Myocyte (in vitro differentiated cells): ENCODE results near the gene AHCYL1. TPM values are rescaled to one million over a fixed set of nuclear protein-coding genes. Genes with fewer than 3 reads are reported as not detected.
"Not testable (repeated sequence)": the region's sequence is repeated elsewhere in the genome, so short reads cannot be mapped to it uniquely, and the experiment has no call there.

ENCODE experiments used
- DNase-seq: peaks from one replicate; pipeline ENCODE4 v3.0.0-alpha.2; 2012; ENCODE audit warnings: low read depth
- polyA plus RNA-seq: library from polyadenylated mRNA; unstranded; fragments of >200 nt; gene quantifications from one replicate; pipeline ENCODE4 v1.2.1, GENCODE V29; 2012; ENCODE audit warnings: missing spikeins
- total RNA-seq: library from RNA; depleted of rRNA; stranded (reverse); fragments of >200 nt; gene quantifications from 2 replicates; pipeline ENCODE4 v1.2.3, GENCODE V29; 2014

AHCYL1 gene
- 36.3 and 41.5 TPM in 2 replicates for total RNA-seq
- polyA plus RNA-seq: 90.9 TPM

DNA sequence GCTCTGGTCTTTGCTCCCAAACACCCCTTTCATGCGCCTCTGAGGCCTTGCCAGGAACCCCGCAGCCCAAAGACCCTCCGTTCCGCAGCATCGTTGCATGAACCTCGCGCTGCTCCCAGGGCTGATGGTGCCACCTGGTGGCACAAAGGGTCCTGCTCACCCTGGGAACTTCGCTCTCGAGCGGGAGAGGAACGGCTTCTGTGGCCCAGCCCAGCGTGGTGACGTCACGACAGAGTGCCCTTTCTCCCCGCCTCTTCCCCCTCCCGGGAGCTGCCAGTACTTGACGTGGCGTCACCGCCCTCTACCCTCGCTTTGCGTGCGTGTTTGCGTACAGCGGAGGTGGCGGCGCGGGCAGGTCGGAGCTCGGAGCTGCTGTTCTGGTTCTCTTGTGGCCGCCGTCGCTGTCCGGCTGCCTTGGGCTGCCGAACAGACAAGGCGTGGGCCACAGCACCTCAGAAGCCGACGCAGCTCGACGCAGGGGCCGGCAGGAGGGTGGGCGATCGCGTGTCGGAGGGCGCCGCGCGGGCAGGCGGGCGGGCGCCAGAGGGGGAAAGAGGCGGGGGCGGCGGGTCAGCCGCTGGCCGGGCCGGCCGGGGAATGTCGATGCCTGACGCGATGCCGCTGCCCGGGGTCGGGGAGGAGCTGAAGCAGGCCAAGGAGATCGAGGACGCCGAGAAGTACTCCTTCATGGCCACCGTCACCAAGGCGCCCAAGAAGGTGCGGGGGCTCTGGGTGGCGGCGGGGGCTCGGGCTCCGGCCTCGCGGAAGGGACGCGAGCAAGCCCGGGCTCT lies at the start of gene AHCYL1:
AHCYL1 (plus strand) TSS at position 310 of the 791 bp plus-strand sequence; CDS start at position 598, 288 bp downstream.
- DNase-seq: peak; percentile 99

DNA sequence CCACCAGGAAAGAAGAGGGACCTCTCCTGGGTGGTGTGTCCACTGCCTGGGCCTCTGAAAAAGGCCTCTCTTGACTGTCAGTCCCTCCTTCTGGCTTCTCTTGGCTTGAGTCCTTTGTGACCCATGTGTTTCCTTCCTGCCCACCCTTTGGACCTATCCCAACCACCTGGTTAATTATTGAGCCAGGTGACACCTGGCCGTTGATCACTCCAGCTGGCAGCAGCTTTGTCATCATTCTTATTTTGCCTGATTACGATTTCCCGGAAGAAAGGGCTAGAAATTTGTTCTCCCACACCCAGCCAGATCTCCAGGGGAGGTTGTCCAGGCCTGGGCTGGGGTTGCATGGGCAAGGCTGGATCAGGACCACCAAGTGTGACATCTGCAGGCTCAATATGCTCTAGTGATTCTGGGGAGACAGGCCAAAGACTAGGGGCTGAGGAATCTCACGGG lies 49.1 kb upstream of the AHCYL1 start:
- no peak for DNase-seq

DNA sequence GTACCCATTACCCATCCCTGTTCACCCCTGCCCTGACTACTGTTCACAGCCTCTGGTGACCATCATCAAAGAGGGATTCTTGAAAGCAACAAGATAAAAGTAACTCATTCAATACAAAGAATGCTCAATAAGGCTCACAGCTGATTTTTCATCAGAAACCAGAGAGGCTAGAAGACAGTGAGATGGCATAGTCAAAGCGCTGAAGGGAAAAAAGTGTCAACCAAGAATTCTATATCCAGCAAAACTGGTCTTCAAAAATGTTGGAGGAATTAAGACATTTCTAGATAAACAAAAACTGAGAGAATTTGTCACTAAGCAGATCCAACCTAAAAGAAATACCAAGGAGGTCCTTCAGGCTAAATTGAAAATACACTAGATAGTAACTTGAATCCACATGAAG lies 46.8 kb upstream of the AHCYL1 start:
- no peak for DNase-seq

DNA sequence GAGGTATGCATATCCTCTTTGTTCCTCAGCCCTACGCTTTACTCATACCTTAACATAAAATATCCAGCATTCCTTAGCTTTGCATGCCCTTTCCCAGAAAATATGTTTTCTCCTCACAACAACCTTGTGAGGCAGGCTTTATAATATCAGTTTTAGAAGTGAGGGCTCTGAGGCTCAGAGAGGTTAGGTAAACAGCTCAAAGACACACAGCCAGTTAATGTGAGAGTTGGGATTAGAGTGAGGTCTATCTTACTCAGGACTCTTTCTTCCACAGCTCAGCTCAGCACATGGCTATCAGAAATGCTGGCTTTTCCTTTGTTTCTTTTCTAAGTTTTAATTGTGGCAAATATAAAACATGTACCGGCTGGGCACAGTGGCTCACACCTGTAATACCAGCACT lies 46.0 kb upstream of the AHCYL1 start:
- DNase-seq: no peak

DNA sequence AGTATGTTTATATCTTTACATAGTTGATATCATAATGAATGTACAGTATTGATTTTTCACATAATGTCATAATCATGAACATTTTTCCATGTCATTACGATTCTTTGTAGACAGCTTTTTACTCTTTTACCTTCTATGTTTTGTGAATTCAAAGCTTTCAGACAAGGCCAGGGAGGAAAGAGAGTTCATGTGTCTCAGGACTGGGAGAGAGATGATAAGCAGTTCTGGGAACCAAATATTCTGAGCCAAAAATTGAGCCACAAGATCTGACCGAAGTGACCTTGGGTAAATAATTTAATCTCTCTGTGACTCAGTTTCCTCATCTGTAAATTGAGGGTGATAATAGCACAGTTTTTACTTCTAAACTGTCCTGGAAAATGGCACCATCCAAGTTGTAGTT lies 42.1 kb upstream of the AHCYL1 start:
- DNase-seq: no peak

DNA sequence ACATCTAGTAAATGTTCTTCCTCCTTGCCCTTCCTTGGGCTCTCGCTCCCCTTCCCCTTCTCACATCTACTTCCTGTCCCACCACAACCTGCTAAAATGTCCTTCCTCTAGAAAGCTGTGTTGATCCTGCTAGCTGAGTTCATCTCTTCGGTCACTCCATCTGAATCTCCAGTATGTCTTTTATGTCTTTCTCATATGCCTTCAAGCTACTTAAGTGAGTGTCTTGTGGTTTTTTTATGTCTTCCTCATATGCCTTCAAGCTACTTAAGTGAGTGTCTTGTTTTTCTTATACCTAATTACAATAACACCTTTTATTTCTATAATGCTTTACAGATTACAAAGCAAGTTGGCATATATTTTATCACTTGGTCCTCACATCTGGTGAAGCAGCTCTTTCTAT lies 40.0 kb upstream of the AHCYL1 start:
- DNase-seq: no peak

DNA sequence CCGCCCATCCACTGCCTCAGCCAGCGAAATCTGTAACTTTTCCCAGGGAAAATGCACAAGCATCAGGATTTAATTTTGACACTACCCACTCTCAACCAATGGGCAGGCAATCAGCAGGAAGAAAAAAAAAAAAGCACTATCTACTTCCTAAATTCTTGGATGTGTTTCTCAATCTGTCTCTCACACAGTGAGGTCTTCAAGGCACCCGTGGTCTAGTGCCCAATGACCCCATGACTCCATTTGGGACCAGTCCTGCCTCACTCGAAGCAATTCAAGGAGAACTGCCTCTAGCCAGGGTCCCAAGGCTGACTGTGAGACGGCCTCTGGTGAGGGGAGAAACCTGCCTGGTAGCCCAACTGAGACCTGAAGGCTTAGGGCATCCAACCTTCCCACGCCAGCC lies 38.1 kb upstream of the AHCYL1 start:
- DNase-seq: no peak

DNA sequence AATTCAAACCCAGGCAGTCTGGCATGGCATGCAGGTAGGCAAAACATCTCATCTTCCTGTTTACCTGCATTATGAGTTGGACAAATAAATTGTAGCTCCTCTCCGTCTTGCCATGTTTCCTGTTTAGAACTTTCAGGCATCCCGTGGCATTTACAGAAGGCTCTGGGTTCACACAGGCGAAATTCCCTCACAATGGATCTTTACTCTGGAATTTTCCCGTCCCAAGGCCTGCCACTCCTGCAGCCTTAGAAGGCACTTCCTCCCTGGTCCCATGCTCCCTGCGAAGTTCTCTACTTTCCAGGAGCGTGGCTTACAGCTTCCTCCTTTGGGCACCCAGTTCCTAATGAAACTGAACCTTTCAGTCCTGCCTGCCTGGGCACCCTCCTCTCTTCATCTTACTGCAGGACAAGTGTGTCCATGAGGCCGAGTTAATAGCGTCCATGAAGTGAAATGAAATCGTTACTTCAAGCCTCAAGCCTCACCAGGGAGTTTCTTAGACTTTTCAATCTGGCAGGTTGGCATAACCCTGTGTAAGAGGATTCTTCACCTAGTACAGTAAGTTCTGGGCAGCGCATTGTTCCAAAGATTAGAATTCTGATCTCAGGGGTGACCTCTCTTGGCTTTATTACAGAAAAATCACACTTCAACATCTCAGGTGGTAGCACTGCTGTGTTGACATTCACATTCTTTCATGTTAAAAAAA lies 36.8 kb upstream of the AHCYL1 start:
- no peak for DNase-seq

DNA sequence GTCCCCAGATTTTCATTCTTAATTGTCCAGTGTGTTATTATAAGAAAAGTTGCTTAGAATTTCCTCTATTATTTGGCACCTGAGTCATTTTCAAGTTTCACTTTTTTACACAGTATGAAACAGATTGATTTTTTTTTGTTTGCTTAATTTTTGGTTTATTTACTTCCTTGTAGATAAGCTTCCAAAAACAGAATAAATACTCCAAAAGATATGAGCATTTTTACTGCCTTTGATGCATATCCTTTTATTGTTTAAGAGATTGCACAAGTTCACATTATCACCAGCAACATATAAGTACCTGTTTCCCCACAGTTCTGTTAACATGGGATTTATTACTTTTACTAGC lies 36.3 kb upstream of the AHCYL1 start:
- no peak for DNase-seq

DNA sequence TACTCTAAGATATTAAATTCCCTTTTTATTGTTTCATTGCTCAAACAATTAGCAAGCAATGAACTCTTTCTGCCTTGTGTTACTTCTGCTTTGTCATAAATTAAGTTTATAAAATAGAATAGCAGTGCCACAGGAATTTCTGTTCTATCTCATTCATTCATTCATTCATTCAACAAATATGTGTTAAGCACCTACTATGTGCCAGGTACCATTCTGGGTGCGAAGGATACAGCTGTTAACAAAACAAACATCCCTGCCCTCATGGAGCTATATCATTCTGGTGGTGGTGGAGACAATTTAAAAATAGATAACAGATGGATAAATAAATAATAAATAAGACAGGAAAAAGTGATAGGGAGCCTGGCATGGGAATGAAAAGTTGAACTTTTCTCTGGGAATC lies 34.5 kb upstream of the AHCYL1 start:
- no peak for DNase-seq

DNA sequence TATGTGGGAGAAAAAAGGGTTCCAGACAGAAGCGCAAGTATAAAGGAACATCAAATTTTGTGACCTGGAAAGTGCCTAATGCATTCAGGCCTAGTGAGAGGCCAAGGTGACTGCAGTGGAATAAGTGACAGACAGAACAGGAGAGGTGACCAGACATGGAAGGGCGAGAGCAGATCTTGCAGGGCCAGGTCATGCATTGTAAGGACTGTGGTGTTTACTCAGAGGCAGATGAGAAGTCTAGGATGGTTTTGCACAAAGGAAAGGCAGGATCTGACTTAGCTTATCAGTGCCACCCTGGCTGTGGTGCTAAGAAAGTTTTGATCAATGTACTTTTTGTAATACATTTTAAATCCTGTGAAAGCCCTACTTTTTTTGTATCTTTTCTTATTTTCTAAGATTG lies 34.1 kb upstream of the AHCYL1 start:
- no peak for DNase-seq

DNA sequence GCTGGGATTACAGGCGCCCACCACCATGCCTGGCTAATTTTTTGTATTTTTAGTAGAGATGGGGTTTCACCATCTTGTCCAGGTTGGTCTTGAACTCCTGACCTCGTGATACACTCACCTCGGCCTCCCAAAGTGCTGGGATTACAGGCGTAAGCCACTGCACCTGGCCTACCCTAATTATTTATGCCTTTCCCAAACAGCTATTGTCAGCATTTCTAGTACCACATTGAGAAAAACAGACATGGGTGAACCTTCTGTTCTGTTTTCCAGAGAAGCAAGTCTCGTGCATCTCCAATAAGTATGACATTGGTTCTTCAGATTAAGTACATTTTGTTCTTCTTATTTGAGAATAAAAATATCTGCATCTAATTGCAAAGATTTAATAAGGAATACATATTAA lies 33.1 kb upstream of the AHCYL1 start:
- DNase-seq: not testable (repeated sequence)

DNA sequence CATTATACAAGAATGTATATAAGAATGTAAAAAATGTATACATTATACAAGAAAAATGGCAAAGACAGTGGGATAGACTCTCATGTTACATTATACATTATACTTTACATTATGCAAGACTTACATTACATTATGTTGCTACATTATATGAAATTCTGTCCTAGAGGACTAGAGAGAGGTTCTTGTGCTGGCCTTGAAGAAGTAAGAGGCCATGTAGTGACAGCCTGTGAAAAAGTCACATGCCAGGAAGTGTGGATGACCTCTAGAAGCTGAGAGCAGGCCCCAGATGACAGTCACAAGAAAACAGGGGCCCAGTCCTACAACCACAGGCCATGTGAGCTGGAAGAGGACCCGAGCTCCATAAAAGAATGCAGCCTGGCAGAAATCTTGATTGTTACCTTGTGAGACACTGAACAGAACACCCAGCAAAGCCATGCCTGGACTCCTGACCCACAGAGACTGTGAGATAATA lies 30.5 kb upstream of the AHCYL1 start:
- DNase-seq: no peak

DNA sequence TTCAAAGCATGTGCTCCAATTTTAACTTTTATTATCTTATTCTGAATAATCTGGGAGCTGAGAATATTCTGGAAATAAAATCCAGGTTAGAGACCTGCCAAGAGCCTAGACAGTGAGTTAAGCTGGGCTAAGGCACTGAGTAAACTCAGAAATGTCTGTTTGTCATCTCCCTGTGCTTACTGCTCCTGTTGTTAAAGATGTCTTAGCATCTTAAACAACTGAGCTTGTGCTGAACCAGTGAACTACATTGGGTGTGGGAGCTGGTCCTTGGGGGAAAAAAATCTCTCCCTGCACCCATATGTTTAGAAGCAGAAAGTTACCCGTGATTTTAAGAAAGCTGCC lies 25.0 kb upstream of the AHCYL1 start:
- no peak for DNase-seq

DNA sequence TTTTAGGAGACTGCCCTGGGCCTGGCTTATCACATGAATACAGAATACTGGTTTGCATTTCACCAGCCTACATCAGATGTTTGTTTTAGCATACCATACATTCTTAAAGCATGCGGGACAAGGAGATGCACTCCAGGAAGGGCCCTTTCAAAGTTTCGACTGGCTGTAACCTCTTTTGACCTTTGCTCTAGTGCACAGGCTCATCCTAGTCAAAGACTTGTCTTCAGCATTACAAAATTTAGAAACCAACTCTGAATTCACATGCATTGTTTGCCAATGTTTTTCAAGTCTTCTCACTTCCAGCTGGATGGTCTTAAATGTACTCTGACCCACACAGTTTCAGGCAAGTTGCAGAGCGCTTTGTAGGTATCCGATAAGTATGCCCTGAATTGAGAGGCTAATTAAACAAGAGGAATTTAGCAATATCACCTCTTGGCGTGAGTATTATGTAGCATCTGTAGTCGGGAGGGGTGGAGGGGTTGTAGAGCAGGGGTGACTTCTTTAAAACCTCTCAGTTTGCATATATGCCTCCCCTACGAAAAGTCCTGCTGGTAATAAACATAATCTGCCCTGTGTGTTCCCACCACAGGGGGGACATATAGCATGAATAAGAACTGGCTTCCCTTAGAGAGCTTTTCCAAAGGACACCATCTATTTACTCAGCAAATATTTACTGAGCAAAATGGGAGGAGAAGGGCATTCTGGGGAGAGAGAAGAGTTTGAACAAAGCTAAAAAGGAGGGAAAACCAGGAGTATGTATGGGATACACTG lies 24.4 kb upstream of the AHCYL1 start:
- peak; percentile 33 for DNase-seq

DNA sequence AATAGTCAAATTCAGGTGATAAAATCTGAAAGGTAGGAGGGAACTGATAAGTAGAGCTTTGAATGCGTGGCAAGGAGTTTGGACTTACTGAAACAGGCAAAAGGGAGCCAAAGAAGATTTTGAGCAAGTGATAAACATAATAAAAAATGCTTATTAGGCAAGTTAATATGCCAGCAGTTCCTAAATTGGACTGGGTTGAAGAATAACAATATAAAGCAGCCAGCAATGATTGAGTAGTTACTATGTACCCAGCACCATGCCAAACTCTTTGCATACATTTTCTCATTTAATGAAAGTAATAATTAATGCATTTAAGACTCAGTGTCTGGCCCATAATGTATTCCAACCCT lies 23.8 kb upstream of the AHCYL1 start:
- DNase-seq: no peak

DNA sequence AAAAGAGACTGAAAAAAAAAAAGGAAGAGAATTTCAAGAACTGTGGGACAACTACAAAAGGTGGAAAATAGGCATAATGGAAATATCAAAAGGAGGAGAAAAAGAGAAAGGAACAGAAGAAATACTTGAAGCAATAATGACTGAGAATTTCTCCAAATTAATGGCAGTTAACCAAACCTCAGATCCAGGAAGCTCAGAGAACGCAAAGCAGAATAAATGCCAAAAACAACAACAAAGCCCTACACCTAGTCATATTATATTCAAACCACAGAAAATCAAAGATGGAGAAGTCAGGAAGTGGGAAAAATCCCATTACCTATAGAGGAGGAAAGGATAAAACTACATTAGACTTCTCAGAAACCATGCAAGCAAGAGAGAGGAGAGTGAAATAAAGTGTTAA lies 20.7 kb upstream of the AHCYL1 start:
- DNase-seq: no peak

DNA sequence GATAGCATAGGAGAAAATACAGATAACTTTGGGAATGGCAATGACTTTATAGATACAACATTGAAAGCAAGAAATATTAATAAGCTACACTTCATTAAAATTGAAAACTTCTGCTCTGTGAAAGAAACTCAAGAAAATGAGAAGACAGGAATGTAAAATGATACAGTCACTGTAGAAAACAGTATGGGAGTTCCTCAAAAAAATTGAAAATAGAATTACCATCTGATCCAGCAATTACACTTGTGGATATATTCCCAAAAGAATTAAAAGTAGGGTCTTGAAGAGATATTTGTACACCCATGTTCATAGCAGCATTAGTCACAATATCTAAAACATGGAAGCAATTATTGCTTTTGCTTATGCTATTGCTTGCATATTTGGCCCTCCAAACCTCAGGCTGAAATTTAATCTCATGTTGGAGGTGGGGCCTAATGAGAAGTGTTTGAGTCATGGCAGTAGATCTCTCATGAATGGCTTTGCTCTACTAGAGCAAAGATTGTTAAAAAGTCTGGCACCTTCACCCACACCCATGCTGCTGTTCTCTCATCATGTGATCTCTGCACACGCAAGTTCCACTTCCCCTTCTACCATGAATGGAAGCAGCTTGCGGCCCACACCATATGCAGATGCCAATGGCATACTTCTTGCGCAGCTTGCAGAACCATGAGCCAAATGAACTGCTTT lies 15.3 kb upstream of the AHCYL1 start:
- DNase-seq: peak; percentile 23

DNA sequence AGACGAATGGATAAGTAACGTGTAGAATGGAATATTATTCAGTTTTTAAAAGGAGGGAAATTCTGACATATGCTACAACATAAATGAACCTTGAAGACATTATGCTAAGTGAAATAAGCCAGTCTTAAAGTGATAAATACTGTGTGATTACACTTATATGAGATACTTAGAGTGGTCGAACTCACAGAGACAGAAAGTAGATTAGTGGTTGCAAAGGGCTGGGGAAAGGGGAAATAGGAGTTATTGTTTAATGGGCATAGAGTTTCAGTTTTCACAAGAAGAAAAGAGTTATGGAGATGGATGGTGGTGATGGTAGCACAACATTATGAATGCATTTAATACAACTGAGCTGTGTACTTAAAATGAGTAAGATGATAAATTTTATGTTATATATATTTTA lies 14.7 kb upstream of the AHCYL1 start:
- no peak for DNase-seq

DNA sequence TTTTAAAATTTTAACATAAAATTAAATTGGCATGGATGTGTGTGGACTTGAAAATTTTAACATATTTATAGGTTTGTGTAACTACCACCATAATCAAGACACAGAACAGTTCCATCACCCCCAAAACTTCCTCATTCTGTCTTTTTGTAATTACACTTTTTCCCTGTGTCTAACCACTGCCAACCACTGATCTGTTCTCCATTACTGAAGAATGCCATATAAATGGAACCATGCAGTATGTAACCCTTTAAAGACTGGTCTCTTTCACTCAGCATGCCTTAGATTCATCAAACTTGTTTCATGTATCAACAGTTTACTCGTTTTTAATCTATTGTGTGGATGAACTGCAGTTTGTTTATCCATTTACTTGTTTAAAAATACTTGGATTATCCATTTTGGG lies 13.0 kb upstream of the AHCYL1 start:
- DNase-seq: no peak

DNA sequence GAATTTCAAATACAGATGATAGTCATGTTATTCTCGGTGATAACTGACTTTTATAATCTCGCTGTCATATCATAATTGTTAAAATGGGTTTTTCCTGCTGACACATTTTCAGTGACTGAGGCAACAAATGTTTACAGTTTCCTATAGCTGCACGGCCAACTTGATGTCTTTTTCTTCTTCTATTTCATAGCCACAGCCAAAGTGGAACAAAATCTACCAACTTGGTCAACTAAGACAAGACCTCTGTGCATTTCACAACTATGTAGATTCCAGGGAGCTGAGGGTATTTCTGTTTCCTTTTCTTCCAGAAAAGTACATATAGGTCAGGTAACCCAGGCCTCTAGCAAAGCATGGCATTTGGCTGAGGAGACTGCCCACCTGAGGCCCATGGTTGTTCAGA lies 10.4 kb upstream of the AHCYL1 start:
- DNase-seq: no peak

DNA sequence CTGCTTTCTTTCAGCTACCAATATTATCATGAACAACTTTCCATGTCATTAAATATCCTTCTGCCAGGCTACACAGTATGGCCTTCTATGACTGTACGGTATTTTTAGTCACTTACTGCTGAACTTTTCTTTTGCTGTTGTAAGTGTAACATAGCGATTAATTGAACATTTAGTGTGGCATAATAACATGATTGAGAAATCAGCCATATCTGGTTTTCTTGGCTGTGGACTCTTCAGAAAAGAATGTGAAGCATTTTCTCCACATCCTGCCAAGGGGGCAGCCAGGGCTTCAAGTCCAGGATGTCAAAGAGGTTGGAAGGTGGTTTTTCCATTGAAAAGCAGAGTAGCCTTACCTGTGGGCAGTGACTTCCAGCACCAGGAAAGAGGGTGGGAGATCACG lies 8.8 kb upstream of the AHCYL1 start:
- peak; percentile 49 for DNase-seq
